Ovary (tissue), 3 donors: Measurements from ENCODE around the gene CDK8.

Source experiments
- POLR2A ChIP-seq: fragments of 450-650 bp; IDR thresholded peaks from one replicate; pipeline ENCODE4 v1.6.1; 2017; ENCODE audit warnings: antibody characterized with exemption, mild to moderate bottlenecking, moderate library complexity
- TF ChIP-seq, protein P1 (sequence below), 3 donors: fragments of 450-650 bp in 2 of 3; fragments of 200-600 bp in 1 of 3; IDR thresholded peaks; one replicate each; pipeline versions ENCODE4 v1.5.1 to v1.8.0; 2016 to 2022; ENCODE audit warnings: antibody characterized with exemption in 3 of 3, mild to moderate bottlenecking in 1 of 3
- donor health status: DM: no; HTN: no; CAD: no.

DNA sequence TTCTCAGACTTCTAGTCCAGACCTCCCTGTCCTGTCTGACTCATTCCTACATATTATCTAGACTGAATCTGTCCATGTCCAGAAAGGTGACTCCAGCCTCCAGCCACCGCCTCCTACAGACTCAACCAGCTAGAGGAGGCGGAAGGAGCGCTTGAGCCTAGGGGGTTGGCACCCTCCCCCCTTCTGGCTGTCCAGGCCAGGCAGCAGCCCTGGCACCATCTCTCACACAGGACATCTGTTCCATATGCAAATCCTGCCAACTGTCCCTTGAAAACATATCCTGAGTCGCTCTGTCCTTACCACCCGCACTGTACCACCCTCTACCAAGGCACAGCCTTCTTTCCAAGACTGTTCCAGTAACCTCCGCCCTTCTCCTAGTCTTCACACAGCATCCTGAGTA lies 152.9 kb downstream of the CDK8 start:
- TF ChIP-seq, protein P1, sequence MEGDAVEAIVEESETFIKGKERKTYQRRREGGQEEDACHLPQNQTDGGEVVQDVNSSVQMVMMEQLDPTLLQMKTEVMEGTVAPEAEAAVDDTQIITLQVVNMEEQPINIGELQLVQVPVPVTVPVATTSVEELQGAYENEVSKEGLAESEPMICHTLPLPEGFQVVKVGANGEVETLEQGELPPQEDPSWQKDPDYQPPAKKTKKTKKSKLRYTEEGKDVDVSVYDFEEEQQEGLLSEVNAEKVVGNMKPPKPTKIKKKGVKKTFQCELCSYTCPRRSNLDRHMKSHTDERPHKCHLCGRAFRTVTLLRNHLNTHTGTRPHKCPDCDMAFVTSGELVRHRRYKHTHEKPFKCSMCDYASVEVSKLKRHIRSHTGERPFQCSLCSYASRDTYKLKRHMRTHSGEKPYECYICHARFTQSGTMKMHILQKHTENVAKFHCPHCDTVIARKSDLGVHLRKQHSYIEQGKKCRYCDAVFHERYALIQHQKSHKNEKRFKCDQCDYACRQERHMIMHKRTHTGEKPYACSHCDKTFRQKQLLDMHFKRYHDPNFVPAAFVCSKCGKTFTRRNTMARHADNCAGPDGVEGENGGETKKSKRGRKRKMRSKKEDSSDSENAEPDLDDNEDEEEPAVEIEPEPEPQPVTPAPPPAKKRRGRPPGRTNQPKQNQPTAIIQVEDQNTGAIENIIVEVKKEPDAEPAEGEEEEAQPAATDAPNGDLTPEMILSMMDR (IDR thresholded peaks at IDR 0.05): no peak
- TF ChIP-seq POLR2A: no peak
